HCT116 (cell line): ENCODE data around the gene TIGD3. TPM values are rescaled to one million over a fixed set of nuclear protein-coding genes. Genes with fewer than 3 reads are reported as not detected.

Source experiments
- ATAC-seq: fragments of 200-7000 bp; cut with Tn5 transposase; 2 replicates; pipeline ENCODE4 v1.9.1; 2020; ENCODE audit warnings: mild to moderate bottlenecking, moderate library complexity
- BruUV-seq: library from RNA; stranded (reverse); fragments of 400-500 nt; replicated peaks from 2 replicates; lab custom pipeline; 2021; lab: Mats Ljungman, UMichigan
- CTCF ChIA-PET: fragments of 300-600 bp; sonication (Branson Sonifier 250); formaldehyde crosslinking; loops from one replicate; lab custom pipeline; 2021; ENCODE audit warnings: antibody characterized with exemption; lab: Charles Lee
- POLR2A ChIA-PET: fragments of 300-600, 350-600 bp; sonication (Branson Sonifier 250); formaldehyde crosslinking; loops from one replicate; lab custom pipeline; 2021; ENCODE audit warnings: antibody characterized with exemption; lab: Charles Lee
- RAD21 ChIA-PET, 2 experiments: fragments of 300-600 bp; sonication (Branson Sonifier 250); formaldehyde crosslinking; loops; one replicate each; lab custom pipeline; 2023; ENCODE audit warnings: low total read pairs in 2 of 2; ENCODE audit not compliant: uncharacterized antibody in 2 of 2, unreplicated experiment in 2 of 2, low non-redundant PET in 1 of 2; lab: Charles Lee
- DNase-seq: peaks from one replicate; pipeline ENCODE4 v3.0.0-alpha.2; 2010; ENCODE audit warnings: low read depth, low spot score
- H2AFZ ChIP-seq: fragments of 200-600 bp; shearing (Covaris generic), sonication (generic); 2 replicates; pipeline ENCODE4 v1.6.1; 2017; ENCODE audit warnings: low read depth, mixed run types, mixed read lengths, antibody characterized with exemption, low read length; ENCODE audit not compliant: poor library complexity, severe bottlenecking
- H3K27ac ChIP-seq: 2 replicates; pipeline ENCODE4 v1.5.1; 2012; ENCODE audit warnings: low read depth, low read length
- H3K27me3 ChIP-seq: fragments of 200-600 bp; sonication (generic); 2 replicates; pipeline ENCODE4 v1.6.1; 2016; ENCODE audit warnings: mixed run types, low read length, mixed read lengths; ENCODE audit not compliant: insufficient read depth
- H3K36me3 ChIP-seq, 2 experiments: fragments of 200-500 bp in 1 of 2; fragments of 200-600 bp in 1 of 2; sonication (Bioruptor generic) in 1 of 2; sonication (generic) in 1 of 2; 2 replicates each; pipeline versions ENCODE4 v1.5.1 to v1.6.1; 2014 to 2016; ENCODE audit warnings: low read length in 2 of 2, inconsistent platforms in 1 of 2, mixed read lengths in 1 of 2, mixed run types in 1 of 2; ENCODE audit not compliant: insufficient read depth in 2 of 2, control insufficient read depth in 1 of 2
- H3K4me1 ChIP-seq, 2 experiments: fragments of 200-600 bp in 1 of 2; sonication (generic) in 1 of 2; 2 replicates each; pipeline versions ENCODE4 v1.5.1 to v1.6.1; 2012 to 2017; ENCODE audit warnings: low read length in 2 of 2, inconsistent platforms in 1 of 2, mild to moderate bottlenecking in 1 of 2, mixed read lengths in 1 of 2, mixed run types in 1 of 2, moderate library complexity in 1 of 2; ENCODE audit not compliant: insufficient read depth in 2 of 2, control insufficient read depth in 1 of 2
- H3K4me2 ChIP-seq: fragments of 200-600 bp; sonication (generic); 2 replicates; pipeline ENCODE4 v1.6.1; 2017; ENCODE audit warnings: mixed run types, low read length, mixed read lengths
- H3K4me3 ChIP-seq, 2 experiments: fragments of 200-600 bp in 1 of 2; sonication (generic) in 1 of 2; replicated peaks in 1 of 2; 2 replicates each; pipeline ENCODE4 v1.5.1; 2011 to 2016; ENCODE audit warnings: low read length in 2 of 2, control low read depth in 1 of 2, low read depth in 1 of 2, mild to moderate bottlenecking in 1 of 2, mixed read lengths in 1 of 2, mixed run types in 1 of 2
- H3K79me2 ChIP-seq: fragments of 200-600 bp; sonication (generic); 2 replicates; pipeline ENCODE4 v1.6.1; 2017; ENCODE audit warnings: mild to moderate bottlenecking, mixed run types, low read length, moderate library complexity, mixed read lengths; ENCODE audit not compliant: insufficient read depth
- H3K9ac ChIP-seq: fragments of 200-600 bp; sonication (generic); 2 replicates; pipeline ENCODE4 v1.6.1; 2016; ENCODE audit warnings: low read length, mixed read lengths
- H3K9me2 ChIP-seq: fragments of 200-600 bp; sonication (generic), shearing (Covaris generic); 2 replicates; pipeline ENCODE4 v1.6.1; 2017; ENCODE audit warnings: mixed run types, mild to moderate bottlenecking, moderate library complexity; ENCODE audit not compliant: insufficient read depth
- H3K9me3 ChIP-seq, 2 experiments: fragments of 200-500 bp in 1 of 2; fragments of 200-600 bp in 1 of 2; sonication (Bioruptor generic) in 1 of 2; sonication (generic) in 1 of 2; 2 replicates each; pipeline ENCODE4 v1.6.1; 2014 to 2017; ENCODE audit warnings: low read length in 2 of 2, mixed read lengths in 2 of 2, inconsistent platforms in 1 of 2, low read depth in 1 of 2, mild to moderate bottlenecking in 1 of 2, mixed run types in 1 of 2, moderate library complexity in 1 of 2; ENCODE audit not compliant: control insufficient read depth in 1 of 2, insufficient read depth in 1 of 2
- H4K20me1 ChIP-seq: fragments of 200-600 bp; sonication (generic), shearing (Covaris generic); 2 replicates; pipeline ENCODE4 v1.6.1; 2017; ENCODE audit warnings: mixed run types, mild to moderate bottlenecking, moderate library complexity; ENCODE audit not compliant: insufficient read depth
- CBX3 ChIP-seq: IDR thresholded peaks from 2 replicates; pipeline ENCODE4 v1.6.1; 2012; ENCODE audit warnings: low read depth
- EGR1 ChIP-seq: IDR thresholded peaks from 2 replicates; pipeline ENCODE4 v1.6.1; 2012; ENCODE audit warnings: low read depth
- ELF1 ChIP-seq: IDR thresholded peaks from 2 replicates; pipeline ENCODE4 v1.6.1; 2012; ENCODE audit warnings: low read depth, borderline replicate concordance
- FOSL1 ChIP-seq: IDR thresholded peaks from 2 replicates; pipeline ENCODE4 v1.6.1; 2012; ENCODE audit warnings: low read depth
- MAX ChIP-seq: IDR thresholded peaks from 2 replicates; pipeline ENCODE4 v1.6.1; 2012
- POLR2A ChIP-seq: IDR thresholded peaks from 2 replicates; pipeline ENCODE4 v1.7.0; 2011; ENCODE audit warnings: borderline replicate concordance; ENCODE audit not compliant: insufficient read depth, insufficient read length; ENCODE audit errors: extremely low read depth
- POLR2AphosphoS5 ChIP-seq: IDR thresholded peaks from 2 replicates; pipeline ENCODE4 v1.6.1; 2011; ENCODE audit warnings: mild to moderate bottlenecking, low read depth, low read length, moderate library complexity
- REST ChIP-seq: IDR thresholded peaks from 2 replicates; pipeline ENCODE4 v1.6.1; 2012; ENCODE audit warnings: low read depth
- SIN3A ChIP-seq: IDR thresholded peaks from 2 replicates; pipeline ENCODE4 v1.6.1; 2012; ENCODE audit warnings: low read depth
- SP1 ChIP-seq: IDR thresholded peaks from 2 replicates; pipeline ENCODE4 v1.6.1; 2012; ENCODE audit warnings: low read depth
- SRF ChIP-seq: IDR thresholded peaks from 2 replicates; pipeline ENCODE4 v1.6.1; 2012; ENCODE audit warnings: low read depth
- YY1 ChIP-seq: IDR thresholded peaks from 2 replicates; pipeline ENCODE4 v1.6.1; 2011; ENCODE audit warnings: low read length, low read depth, moderate library complexity, mild to moderate bottlenecking; ENCODE audit not compliant: insufficient replicate concordance; ENCODE audit errors: extremely low read depth
- ZBTB33 ChIP-seq: IDR thresholded peaks from 2 replicates; pipeline ENCODE4 v1.6.1; 2011; ENCODE audit warnings: mild to moderate bottlenecking, low read length, moderate library complexity; ENCODE audit not compliant: insufficient replicate concordance; ENCODE audit errors: extremely low read depth
- ZFX ChIP-seq: fragments of 450-650 bp; IDR thresholded peaks from 2 replicates; pipeline ENCODE4 v1.6.1; 2017
- intact Hi-C: fragments of 100-400 bp; cut with micrococcal nuclease; formaldehyde crosslinking; loops from 2 replicates; pipeline ENCODE4 v1.10.0; 2022
- total RNA-seq: library from RNA; stranded (reverse); gene quantifications from one replicate; pipeline ENCODE4 v1.2.1, GENCODE V29; 2021; ENCODE audit not compliant: unreplicated experiment

TIGD3 gene
- total RNA-seq, 1 experiment from 2014 or later: 2.4 TPM

- no peaks in the 10 kb centered on the region for H3K79me2 ChIP-seq
- H2AFZ ChIP-seq: no peak overlapping the region
- no peaks in the 10 kb centered on the region for H3K27me3 ChIP-seq
- no peak overlapping the region for H3K4me3 ChIP-seq
- intact Hi-C loops: no loop called here
- no peak overlapping the region for H3K9ac ChIP-seq
- peaks cover 0 to 34% of the 10 kb centered on the region in 2 experiments; a peak in 3 of 4 replicates for H3K4me1 ChIP-seq
- ChIA-PET RAD21 (no interaction called here), CTCF (no interaction called here), POLR2A (no interaction called here)
- no peak for DNase-seq
- ATAC-seq: no peak
- H3K4me2 ChIP-seq: peak overlapping the region; percentile 23; the same call in 1 of the 2 replicates
- no peak overlapping the region for H3K27ac ChIP-seq
- H4K20me1 ChIP-seq: no peaks in the 10 kb centered on the region
- no peaks in the 10 kb centered on the region; a peak in 1 of 4 replicates for H3K36me3 ChIP-seq
- TF ChIP-seq REST: no peak
- no peak for TF ChIP-seq EGR1
- no peak for TF ChIP-seq POLR2A
- TF ChIP-seq ELF1: no peak
- no peak for TF ChIP-seq SIN3A
- no peak for TF ChIP-seq SRF
- TF ChIP-seq SP1: no peak
- no peak for TF ChIP-seq ZFX
- no peak for TF ChIP-seq CBX3
- no peak for TF ChIP-seq MAX
- TF ChIP-seq ZBTB33: no peak
- TF ChIP-seq POLR2AphosphoS5: no peak
- no peak for TF ChIP-seq FOSL1
- no peak for TF ChIP-seq YY1
- no peaks in the 10 kb centered on the region for H3K9me3 ChIP-seq
- H3K9me2 ChIP-seq: no peaks in the 10 kb centered on the region
- BruUV-seq: no TSS peak
Observed at GRCh38 chr11:65307298-65308229, 47.0 kb upstream of the TIGD3 start.
